ENCODE results near the gene NUP153.

DNA sequence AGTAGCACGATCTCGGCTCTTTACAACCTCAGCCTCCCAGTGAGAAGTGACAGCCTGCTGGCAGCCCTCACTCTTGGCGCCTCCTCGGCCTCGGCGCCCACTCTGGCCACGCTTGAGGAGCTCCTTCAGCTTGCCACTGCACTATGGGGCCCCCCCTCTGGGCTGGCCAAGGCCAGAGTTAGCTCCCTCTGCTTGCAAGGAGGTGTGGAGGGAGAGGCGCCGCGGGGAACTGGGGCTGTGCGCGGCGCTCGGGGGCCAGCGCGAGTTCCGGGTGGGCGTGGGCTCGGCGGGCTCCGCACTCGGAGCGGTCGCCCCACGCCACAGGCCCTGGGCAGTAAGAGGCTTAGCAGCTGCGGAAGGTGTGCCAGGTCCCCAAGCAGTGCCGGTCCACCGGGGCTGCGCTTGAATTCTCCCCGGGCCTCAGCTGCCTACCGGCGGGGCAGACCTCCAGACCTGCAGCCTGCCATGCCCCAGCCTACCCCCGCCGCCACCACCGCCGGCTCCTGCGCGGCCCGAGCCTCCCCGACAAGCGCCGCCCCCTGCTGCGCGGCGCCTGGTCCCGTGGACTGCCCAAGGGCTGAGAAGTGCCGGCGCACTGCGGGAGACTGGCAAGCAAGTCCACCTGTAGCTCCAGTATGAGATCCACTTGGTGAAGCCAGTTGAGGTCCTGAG, 22.0 kb upstream of the NUP153 start:
- TF ChIP-seq MYC (IDR thresholded peaks at IDR 0.05; ENCODE audit: borderline replicate concordance, low read length) (no peak), POLR2A (IDR thresholded peaks at IDR 0.05; ENCODE audit: low read length) (no peak), ESRRA (IDR thresholded peaks at IDR 0.05; ENCODE audit: borderline replicate concordance, low read length) (no peak)
- TF ChIP-seq, protein P1, sequence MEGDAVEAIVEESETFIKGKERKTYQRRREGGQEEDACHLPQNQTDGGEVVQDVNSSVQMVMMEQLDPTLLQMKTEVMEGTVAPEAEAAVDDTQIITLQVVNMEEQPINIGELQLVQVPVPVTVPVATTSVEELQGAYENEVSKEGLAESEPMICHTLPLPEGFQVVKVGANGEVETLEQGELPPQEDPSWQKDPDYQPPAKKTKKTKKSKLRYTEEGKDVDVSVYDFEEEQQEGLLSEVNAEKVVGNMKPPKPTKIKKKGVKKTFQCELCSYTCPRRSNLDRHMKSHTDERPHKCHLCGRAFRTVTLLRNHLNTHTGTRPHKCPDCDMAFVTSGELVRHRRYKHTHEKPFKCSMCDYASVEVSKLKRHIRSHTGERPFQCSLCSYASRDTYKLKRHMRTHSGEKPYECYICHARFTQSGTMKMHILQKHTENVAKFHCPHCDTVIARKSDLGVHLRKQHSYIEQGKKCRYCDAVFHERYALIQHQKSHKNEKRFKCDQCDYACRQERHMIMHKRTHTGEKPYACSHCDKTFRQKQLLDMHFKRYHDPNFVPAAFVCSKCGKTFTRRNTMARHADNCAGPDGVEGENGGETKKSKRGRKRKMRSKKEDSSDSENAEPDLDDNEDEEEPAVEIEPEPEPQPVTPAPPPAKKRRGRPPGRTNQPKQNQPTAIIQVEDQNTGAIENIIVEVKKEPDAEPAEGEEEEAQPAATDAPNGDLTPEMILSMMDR (IDR thresholded peaks at IDR 0.05), result no peak
- TF ChIP-seq, protein P2, sequence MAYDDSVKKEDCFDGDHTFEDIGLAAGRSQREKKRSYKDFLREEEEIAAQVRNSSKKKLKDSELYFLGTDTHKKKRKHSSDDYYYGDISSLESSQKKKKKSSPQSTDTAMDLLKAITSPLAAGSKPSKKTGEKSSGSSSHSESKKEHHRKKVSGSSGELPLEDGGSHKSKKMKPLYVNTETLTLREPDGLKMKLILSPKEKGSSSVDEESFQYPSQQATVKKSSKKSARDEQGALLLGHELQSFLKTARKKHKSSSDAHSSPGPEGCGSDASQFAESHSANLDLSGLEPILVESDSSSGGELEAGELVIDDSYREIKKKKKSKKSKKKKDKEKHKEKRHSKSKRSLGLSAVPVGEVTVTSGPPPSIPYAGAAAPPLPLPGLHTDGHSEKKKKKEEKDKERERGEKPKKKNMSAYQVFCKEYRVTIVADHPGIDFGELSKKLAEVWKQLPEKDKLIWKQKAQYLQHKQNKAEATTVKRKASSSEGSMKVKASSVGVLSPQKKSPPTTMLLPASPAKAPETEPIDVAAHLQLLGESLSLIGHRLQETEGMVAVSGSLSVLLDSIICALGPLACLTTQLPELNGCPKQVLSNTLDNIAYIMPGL (CRISPR knock-in tag; IDR thresholded peaks at IDR 0.05; ENCODE audit: borderline replicate concordance), result no peak
- TF ChIP-seq, protein P3, sequence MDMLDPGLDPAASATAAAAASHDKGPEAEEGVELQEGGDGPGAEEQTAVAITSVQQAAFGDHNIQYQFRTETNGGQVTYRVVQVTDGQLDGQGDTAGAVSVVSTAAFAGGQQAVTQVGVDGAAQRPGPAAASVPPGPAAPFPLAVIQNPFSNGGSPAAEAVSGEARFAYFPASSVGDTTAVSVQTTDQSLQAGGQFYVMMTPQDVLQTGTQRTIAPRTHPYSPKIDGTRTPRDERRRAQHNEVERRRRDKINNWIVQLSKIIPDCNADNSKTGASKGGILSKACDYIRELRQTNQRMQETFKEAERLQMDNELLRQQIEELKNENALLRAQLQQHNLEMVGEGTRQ (IDR thresholded peaks at IDR 0.05), result no peak
- TF ChIP-seq, protein P4, sequence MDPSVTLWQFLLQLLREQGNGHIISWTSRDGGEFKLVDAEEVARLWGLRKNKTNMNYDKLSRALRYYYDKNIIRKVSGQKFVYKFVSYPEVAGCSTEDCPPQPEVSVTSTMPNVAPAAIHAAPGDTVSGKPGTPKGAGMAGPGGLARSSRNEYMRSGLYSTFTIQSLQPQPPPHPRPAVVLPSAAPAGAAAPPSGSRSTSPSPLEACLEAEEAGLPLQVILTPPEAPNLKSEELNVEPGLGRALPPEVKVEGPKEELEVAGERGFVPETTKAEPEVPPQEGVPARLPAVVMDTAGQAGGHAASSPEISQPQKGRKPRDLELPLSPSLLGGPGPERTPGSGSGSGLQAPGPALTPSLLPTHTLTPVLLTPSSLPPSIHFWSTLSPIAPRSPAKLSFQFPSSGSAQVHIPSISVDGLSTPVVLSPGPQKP (IDR thresholded peaks at IDR 0.05; ENCODE audit: low read depth, low read length), result no peak
